H1 (cell line): ENCODE data around the gene PDGFRA. TPM values are rescaled to one million over a fixed set of nuclear protein-coding genes. Genes with fewer than 3 reads are reported as not detected.

Source experiments
- CTCF ChIA-PET: fragments of 300-600 bp; sonication (Branson Sonifier 250); formaldehyde crosslinking; loops from one replicate; lab custom pipeline; 2021; ENCODE audit not compliant: partially characterized antibody; lab: Charles Lee
- POLR2A ChIA-PET: fragments of 300-600 bp; sonication (Branson Sonifier 250); formaldehyde crosslinking; loops from one replicate; lab custom pipeline; 2021; ENCODE audit warnings: inconsistent platforms; ENCODE audit not compliant: partially characterized antibody; lab: Charles Lee
- DNase-seq, 2 experiments: peaks; one replicate each; pipeline versions ENCODE4 v3.0.0 to v3.0.0-alpha.2; 2010 to 2022; ENCODE audit warnings: low spot score in 2 of 2, low read depth in 1 of 2, mixed read lengths in 1 of 2
- FAIRE-seq: peaks from 2 replicates; lab custom pipeline; 2011; peaks lifted over from hg19 to GRCh38; lab: Jason Lieb, UNC
- H2AFZ ChIP-seq: 2 replicates; pipeline ENCODE4 v1.8.1; 2012; ENCODE audit warnings: low read length, inconsistent platforms
- H2AK5ac ChIP-seq: 2 replicates; pipeline ENCODE4 v1.6.1; 2013; ENCODE audit warnings: low read depth, low read length
- H2BK120ac ChIP-seq: replicated peaks from 2 replicates; pipeline ENCODE3; 2013; ENCODE audit warnings: low read depth, low read length, inconsistent platforms
- H2BK12ac ChIP-seq: 2 replicates; pipeline ENCODE4 v1.6.1; 2013; ENCODE audit warnings: low read depth, low read length
- H2BK15ac ChIP-seq: 2 replicates; pipeline ENCODE4 v1.6.1; 2013; ENCODE audit warnings: low read length
- H2BK20ac ChIP-seq: 2 replicates; pipeline ENCODE4 v1.6.1; 2013; ENCODE audit warnings: low read length
- H2BK5ac ChIP-seq: 2 replicates; pipeline ENCODE4 v1.6.1; 2013; ENCODE audit warnings: low read depth, low read length
- H3K14ac ChIP-seq: 2 replicates; pipeline ENCODE4 v1.6.1; 2013; ENCODE audit warnings: inconsistent platforms; ENCODE audit not compliant: insufficient read length
- H3K18ac ChIP-seq: 2 replicates; pipeline ENCODE4 v1.6.1; 2013; ENCODE audit warnings: low read length; ENCODE audit errors: extremely low read depth
- H3K23ac ChIP-seq: 2 replicates; pipeline ENCODE4 v1.6.1; 2013; ENCODE audit warnings: inconsistent platforms; ENCODE audit not compliant: insufficient read length
- H3K23me2 ChIP-seq: 2 replicates; pipeline ENCODE4 v1.6.1; 2013; ENCODE audit warnings: low read depth, low read length
- H3K27ac ChIP-seq: 2 replicates; pipeline ENCODE4 v1.6.1; 2011; ENCODE audit warnings: low read depth, low read length, inconsistent platforms
- H3K27me3 ChIP-seq, 4 experiments: replicated peaks in 1 of 4; 1 replicate in 1 of 4; 2 replicates in 3 of 4; pipeline versions ENCODE4 v1.6.1 to v1.8.1; 2011 to 2013; ENCODE audit warnings: low read length in 3 of 4, mild to moderate bottlenecking in 3 of 4, inconsistent platforms in 2 of 4, mixed read lengths in 2 of 4, moderate library complexity in 1 of 4; ENCODE audit not compliant: control insufficient read depth in 3 of 4, insufficient read depth in 3 of 4; ENCODE audit errors: extremely low read depth in 1 of 4
- H3K36me3 ChIP-seq, 4 experiments: 2 replicates each; pipeline versions ENCODE4 v1.6.1 to v1.8.1; 2011 to 2013; ENCODE audit warnings: mild to moderate bottlenecking in 4 of 4, low read length in 3 of 4, moderate library complexity in 2 of 4, control low read depth in 1 of 4, inconsistent platforms in 1 of 4; ENCODE audit not compliant: insufficient read depth in 4 of 4, control insufficient read depth in 2 of 4
- H3K4ac ChIP-seq: replicated peaks from 2 replicates; pipeline ENCODE3; 2013; ENCODE audit warnings: low read length, low read depth, mixed read lengths, inconsistent platforms; ENCODE audit not compliant: insufficient read length
- H3K4me1 ChIP-seq, 4 experiments: replicated peaks in 1 of 4; 1 replicate in 1 of 4; 2 replicates in 3 of 4; pipeline versions ENCODE4 v1.6.1 to v1.8.1; 2011 to 2013; ENCODE audit warnings: low read length in 3 of 4, inconsistent platforms in 2 of 4, mixed read lengths in 1 of 4; ENCODE audit not compliant: insufficient read depth in 4 of 4, control insufficient read depth in 3 of 4
- H3K4me2 ChIP-seq, 2 experiments: 2 replicates each; pipeline versions ENCODE4 v1.6.1 to v1.8.1; 2011 to 2013; ENCODE audit warnings: low read depth in 2 of 2, low read length in 2 of 2, control low read depth in 1 of 2, inconsistent platforms in 1 of 2, mild to moderate bottlenecking in 1 of 2; ENCODE audit not compliant: insufficient read depth in 1 of 2
- H3K4me3 ChIP-seq, 4 experiments: fragments of 200-600, 300-600 bp in 1 of 4; sonication (generic), shearing (Covaris generic), sonication (Bioruptor Twin) in 1 of 4; 2 replicates each; pipeline versions ENCODE4 v1.5.1 to v1.8.1; 2011 to 2016; ENCODE audit warnings: low read length in 4 of 4, low read depth in 3 of 4, control low read depth in 2 of 4, inconsistent platforms in 2 of 4, mild to moderate bottlenecking in 2 of 4, mixed read lengths in 1 of 4, moderate library complexity in 1 of 4; ENCODE audit not compliant: insufficient read depth in 2 of 4; ENCODE audit errors: extremely low read depth in 1 of 4
- H3K56ac ChIP-seq: replicated peaks from 2 replicates; pipeline ENCODE3; 2013; ENCODE audit warnings: low read depth, mild to moderate bottlenecking, mixed read lengths, low read length, inconsistent platforms; ENCODE audit not compliant: insufficient read length
- H3K79me1 ChIP-seq: 2 replicates; pipeline ENCODE4 v1.6.1; 2013; ENCODE audit warnings: low read depth, low read length, control low read depth
- H3K79me2 ChIP-seq, 2 experiments: 2 replicates each; pipeline versions ENCODE4 v1.6.1 to v1.8.1; 2012 to 2013; ENCODE audit warnings: low read length in 2 of 2, mild to moderate bottlenecking in 2 of 2, inconsistent platforms in 1 of 2; ENCODE audit not compliant: insufficient read depth in 2 of 2, control insufficient read depth in 1 of 2
- H3K9ac ChIP-seq, 4 experiments: replicated peaks in 1 of 4; 1 replicate in 1 of 4; 2 replicates in 3 of 4; pipeline versions ENCODE4 v1.6.1 to v1.8.1; 2011 to 2013; ENCODE audit warnings: low read depth in 3 of 4, low read length in 3 of 4, control low read depth in 2 of 4, mild to moderate bottlenecking in 2 of 4, moderate library complexity in 2 of 4, inconsistent platforms in 1 of 4; ENCODE audit errors: extremely low read depth in 1 of 4
- H3K9me3 ChIP-seq, 2 experiments: 2 replicates each; pipeline versions ENCODE4 v1.6.1 to v1.8.1; 2012 to 2013; ENCODE audit warnings: mild to moderate bottlenecking in 2 of 2, moderate library complexity in 2 of 2, control low read depth in 1 of 2, inconsistent platforms in 1 of 2, low read depth in 1 of 2, low read length in 1 of 2, mixed read lengths in 1 of 2; ENCODE audit not compliant: insufficient read depth in 2 of 2
- H4K20me1 ChIP-seq, 2 experiments: replicated peaks in 1 of 2; 2 replicates each; pipeline versions ENCODE3 to v1.8.1; 2011 to 2013; ENCODE audit warnings: inconsistent platforms in 2 of 2, low read length in 2 of 2, mild to moderate bottlenecking in 1 of 2; ENCODE audit not compliant: insufficient read depth in 2 of 2, control insufficient read depth in 1 of 2
- H4K5ac ChIP-seq: 2 replicates; pipeline ENCODE4 v1.6.1; 2013; ENCODE audit warnings: low read length, low read depth, mixed read lengths, inconsistent platforms; ENCODE audit not compliant: insufficient read length
- H4K8ac ChIP-seq: 2 replicates; pipeline ENCODE4 v1.8.0; 2013; ENCODE audit warnings: mild to moderate bottlenecking, moderate library complexity, low read length, inconsistent platforms; ENCODE audit not compliant: insufficient read depth; ENCODE audit errors: extremely low read depth
- H4K91ac ChIP-seq: replicated peaks from 2 replicates; pipeline ENCODE3; 2013; ENCODE audit warnings: low read length, mixed read lengths, inconsistent platforms; ENCODE audit not compliant: insufficient read length
- ATF3 ChIP-seq: IDR thresholded peaks from 2 replicates; pipeline ENCODE4 v1.6.1; 2011; ENCODE audit warnings: low read depth, mild to moderate bottlenecking, low read length; ENCODE audit not compliant: insufficient read depth
- BCL11A ChIP-seq, 2 experiments: IDR thresholded peaks; one replicate each; pipeline ENCODE4 v1.6.1; 2011; ENCODE audit warnings: low read depth in 2 of 2, low read length in 2 of 2, mild to moderate bottlenecking in 2 of 2
- BRCA1 ChIP-seq: IDR thresholded peaks from 2 replicates; pipeline ENCODE4 v1.6.1; 2012; ENCODE audit warnings: low read depth, low read length, improper control_type of control experiment
- CHD2 ChIP-seq: IDR thresholded peaks from 2 replicates; pipeline ENCODE4 v1.6.1; 2012; ENCODE audit warnings: low read length, improper control_type of control experiment
- EP300 ChIP-seq, 2 experiments: IDR thresholded peaks; 1 replicate in 1 of 2; 2 replicates in 1 of 2; pipeline ENCODE4 v1.6.1; 2011 to 2012; ENCODE audit warnings: low read depth in 2 of 2, low read length in 2 of 2, mild to moderate bottlenecking in 2 of 2, borderline replicate concordance in 1 of 2, inconsistent platforms in 1 of 2, moderate library complexity in 1 of 2
- KDM5A ChIP-seq: fragments of 200-600 bp; IDR thresholded peaks from 2 replicates; pipeline ENCODE4 v1.7.1; 2012; ENCODE audit warnings: mild to moderate bottlenecking, low read length, inconsistent platforms, mixed read lengths
- PHF8 ChIP-seq: fragments of 200-600 bp; sonication (generic); conservative IDR thresholded peaks from 2 replicates; pipeline ENCODE4 v1.7.1; 2012; ENCODE audit warnings: low read depth, mild to moderate bottlenecking, inconsistent platforms, low read length, moderate library complexity
- SIN3A ChIP-seq, 2 experiments: IDR thresholded peaks in 1 of 2; conservative IDR thresholded peaks in 1 of 2; 2 replicates each; pipeline ENCODE4 v1.6.1; 2011 to 2012; ENCODE audit warnings: low read length in 2 of 2, improper control_type of control experiment in 1 of 2, low read depth in 1 of 2, mild to moderate bottlenecking in 1 of 2
- SP2 ChIP-seq: IDR thresholded peaks from 2 replicates; pipeline ENCODE4 v1.6.1; 2012; ENCODE audit warnings: mild to moderate bottlenecking, low read length, inconsistent platforms
- TCF12 ChIP-seq: IDR thresholded peaks from 2 replicates; pipeline ENCODE4 v1.6.1; 2011; ENCODE audit warnings: low read depth, mild to moderate bottlenecking, low read length
- USF2 ChIP-seq: IDR thresholded peaks from 2 replicates; pipeline ENCODE4 v1.6.1; 2011; ENCODE audit warnings: low read length, improper control_type of control experiment
- WGBS, 2 experiments: shearing (Covaris generic) in 1 of 2; methylation state at CpG; one replicate each; pipeline versions ENCODE4 v1.1.6 to v1.1.7; 2013 to 2015; ENCODE audit warnings: low lambda C conversion rate in 2 of 2, mixed read lengths in 2 of 2, inconsistent platforms in 1 of 2, low coverage in 1 of 2, missing lambda C conversion rate in 1 of 2; ENCODE audit not compliant: insufficient replicate concordance in 2 of 2, insufficient coverage in 1 of 2, insufficient read length in 1 of 2; ENCODE audit errors: extremely low coverage in 1 of 2, missing lambda C conversion rate in 1 of 2; 5-methylcytosine and 5-hydroxymethylcytosine counted together
- polyA plus RNA-seq, 7 experiments: library from polyadenylated mRNA; depleted of rRNA in 3 of 7; stranded (reverse) in 5 of 7; unstranded in 2 of 7; fragments of >200 nt in 5 of 7; fragments of 200-250 nt in 2 of 7; gene quantifications; 1 replicate in 5 of 7; 2 replicates in 1 of 7; 4 replicates in 1 of 7; pipeline versions ENCODE4 v1.2.1 to v1.2.3, GENCODE V29; 2011 to 2013; ENCODE audit warnings: missing spikeins in 2 of 7, mixed read lengths in 2 of 7
- total RNA-seq: library from RNA; stranded (reverse); fragmentation: NEBNext Ultra II Directional; extraction: Animal tissue kit (Norgen Biotek cat#: 25700); gene quantifications from 2 replicates; pipeline ENCODE4 v1.2.1, GENCODE V29; 2021

PDGFRA gene
- total and polyA plus RNA-seq, 2 of the 8 experiments (the other 6 are each of a cell fraction or from before 2014, with no cell fraction given), result 1.4 to 3.4 TPM

- H3K4me3 ChIP-seq, result no peak overlapping the region
- no peak overlapping the region for H4K8ac ChIP-seq
- CTCF ChIA-PET, result interaction anchor here (0.7 to 7.6 kb wide), 7 partner anchors 18 to 306 kb away, joined by 3 to 50 read pairs (median 8); no protein-coding TSS in a partner anchor
- H3K27ac ChIP-seq, result no peak overlapping the region
- H3K23me2 ChIP-seq, result peaks cover 2% of the 10 kb centered on the region; the same call in 1 of the 2 replicates
- no peak overlapping the region for H3K4me2 ChIP-seq
- H2BK15ac ChIP-seq, result no peak overlapping the region
- H2AK5ac ChIP-seq, result no peak overlapping the region
- no peaks in the 10 kb centered on the region for H4K20me1 ChIP-seq
- peaks cover 0 to 20% (median 11%) of the 10 kb centered on the region in 4 experiments; a peak in 6 of 7 replicates for H3K27me3 ChIP-seq
- no peaks in the 10 kb centered on the region for H3K9me3 ChIP-seq
- no peaks in the 10 kb centered on the region for H3K4me1 ChIP-seq
- FAIRE-seq (no peak), DNase-seq (no peak)
- H3K79me2 ChIP-seq, result no peaks in the 10 kb centered on the region
- H2BK20ac ChIP-seq, result no peak overlapping the region
- H3K14ac ChIP-seq, result no peak overlapping the region
- H4K5ac ChIP-seq, result no peak overlapping the region
- no peak overlapping the region for H2BK120ac ChIP-seq
- POLR2A ChIA-PET, result interaction anchor here (1.4 kb wide), 1 partner anchor 306 kb away, joined by 3 read pairs; no protein-coding TSS in a partner anchor
- H2AFZ ChIP-seq, result no peak overlapping the region
- no peak overlapping the region for H2BK12ac ChIP-seq
- no peak overlapping the region for H3K18ac ChIP-seq
- WGBS, 2 experiments, result 85% methylated on average over 4 of the region's 4 CpGs; no CpG with 5 or more reads in 1 of the 2 experiments
- H3K56ac ChIP-seq, result no peak overlapping the region
- no peak overlapping the region for H3K9ac ChIP-seq
- no peak overlapping the region for H2BK5ac ChIP-seq
- H3K36me3 ChIP-seq, result no peaks in the 10 kb centered on the region
- no peak overlapping the region for H3K23ac ChIP-seq
- no peak overlapping the region for H3K4ac ChIP-seq
- no peak overlapping the region for H4K91ac ChIP-seq
- H3K79me1 ChIP-seq, result no peaks in the 10 kb centered on the region
- TF ChIP-seq ATF3 (no peak), TCF12 (no peak), SIN3A (conservative IDR thresholded peaks at IDR 0.05 in 1 of 2, IDR thresholded peaks at IDR 0.05 in 1 of 2; ENCODE audit: low read depth in 1 of 2, low read length in 2 of 2) (no peak), PHF8 (no peak), USF2 (no peak), EP300 (IDR thresholded peaks at IDR 0.05; ENCODE audit: borderline replicate concordance in 1 of 2, low read depth in 2 of 2, low read length in 2 of 2) (no peak), BRCA1 (no peak), KDM5A (no peak), CHD2 (no peak), BCL11A (IDR thresholded peaks at IDR 0.05; ENCODE audit: low read depth in 2 of 2, low read length in 2 of 2) (no peak), SP2 (no peak)
These were observed 13.6 kb upstream of the PDGFRA start for GRCh38 chr4:54215379-54216077.
